IMR-90 (cell line): Measurements from ENCODE around the gene CDON. TPM values are rescaled to one million over a fixed set of nuclear protein-coding genes. Genes with fewer than 3 reads are reported as not detected.

Source experiments
- ATAC-seq: fragments of 200-7000 bp; cut with Tn5 transposase; 2 replicates; pipeline ENCODE4 v1.9.1; 2020; ENCODE audit warnings: low read depth, mild to moderate bottlenecking, moderate library complexity
- BruUV-seq: library from RNA; stranded (reverse); fragments of 400-500 nt; replicated peaks from 2 replicates; lab custom pipeline; 2021; lab: Mats Ljungman, UMichigan
- CTCF ChIA-PET: fragments of 300-600 bp; formaldehyde crosslinking; extraction: SDS; loops from one replicate; lab custom pipeline; 2021; ENCODE audit warnings: antibody characterized with exemption; lab: Yijun Ruan, JAX
- POLR2A ChIA-PET: fragments of 300-600 bp; sonication (Branson Sonifier 250); formaldehyde crosslinking; loops from one replicate; lab custom pipeline; 2022; ENCODE audit warnings: antibody characterized with exemption; ENCODE audit not compliant: unreplicated experiment; lab: Charles Lee
- DNase-seq: peaks from one replicate; pipeline ENCODE4 v3.0.0; 2013
- H2AFZ ChIP-seq: replicated peaks from 2 replicates; pipeline ENCODE3; 2013; ENCODE audit warnings: low read length, mild to moderate bottlenecking; ENCODE audit not compliant: poor library complexity
- H2AK5ac ChIP-seq: 2 replicates; pipeline ENCODE4 v1.6.1; 2013; ENCODE audit warnings: low read depth, low read length, inconsistent platforms
- H2AK9ac ChIP-seq: replicated peaks from 2 replicates; pipeline ENCODE3; 2013; ENCODE audit warnings: mild to moderate bottlenecking, low read depth, low read length, moderate library complexity; ENCODE audit not compliant: poor library complexity
- H2BK120ac ChIP-seq: 2 replicates; pipeline ENCODE4 v1.6.1; 2013; ENCODE audit warnings: low read depth, low read length, inconsistent platforms
- H2BK15ac ChIP-seq: 3 replicates; pipeline ENCODE4 v1.6.1; 2013; ENCODE audit warnings: low read depth, low read length, inconsistent platforms
- H2BK20ac ChIP-seq: 2 replicates; pipeline ENCODE4 v1.6.1; 2013; ENCODE audit warnings: low read depth, mild to moderate bottlenecking, inconsistent platforms, low read length, moderate library complexity
- H2BK5ac ChIP-seq: 2 replicates; pipeline ENCODE4 v1.6.1; 2013; ENCODE audit warnings: mild to moderate bottlenecking, low read depth, low read length, inconsistent platforms; ENCODE audit not compliant: poor library complexity, severe bottlenecking
- H3K14ac ChIP-seq: replicated peaks from 2 replicates; pipeline ENCODE4 v1.6.1; 2013; ENCODE audit warnings: low read depth, low read length, inconsistent platforms
- H3K18ac ChIP-seq: 2 replicates; pipeline ENCODE4 v1.6.1; 2013; ENCODE audit warnings: low read depth, low read length, control low read depth
- H3K23ac ChIP-seq: 2 replicates; pipeline ENCODE4 v1.6.1; 2013; ENCODE audit warnings: low read depth, low read length, inconsistent platforms
- H3K27ac ChIP-seq: 2 replicates; pipeline ENCODE4 v1.5.1; 2013; ENCODE audit warnings: mild to moderate bottlenecking, control low read depth, low read length; ENCODE audit not compliant: insufficient read depth
- H3K27me3 ChIP-seq: 2 replicates; pipeline ENCODE4 v1.6.1; 2013; ENCODE audit warnings: low read length; ENCODE audit not compliant: control insufficient read depth, insufficient read depth
- H3K36me3 ChIP-seq: 2 replicates; pipeline ENCODE4 v1.6.1; 2013; ENCODE audit warnings: low read length, mixed read lengths; ENCODE audit not compliant: control insufficient read depth, insufficient read depth
- H3K4ac ChIP-seq: 2 replicates; pipeline ENCODE4 v1.6.1; 2013; ENCODE audit warnings: low read depth, low read length, inconsistent platforms
- H3K4me1 ChIP-seq: 2 replicates; pipeline ENCODE4 v1.6.1; 2013; ENCODE audit warnings: low read length, mixed read lengths; ENCODE audit not compliant: control insufficient read depth, insufficient read depth
- H3K4me2 ChIP-seq: 2 replicates; pipeline ENCODE4 v1.6.1; 2013; ENCODE audit warnings: low read depth, mild to moderate bottlenecking, control low read depth, low read length, moderate library complexity
- H3K4me3 ChIP-seq: 2 replicates; pipeline ENCODE4 v1.5.1; 2013; ENCODE audit warnings: low read depth, mild to moderate bottlenecking, control low read depth, low read length, moderate library complexity; ENCODE audit not compliant: insufficient read depth
- H3K56ac ChIP-seq: 2 replicates; pipeline ENCODE4 v1.6.1; 2013; ENCODE audit warnings: low read length, inconsistent platforms; ENCODE audit not compliant: insufficient read depth; ENCODE audit errors: extremely low read depth
- H3K79me1 ChIP-seq, 2 experiments: 2 replicates each; pipeline ENCODE4 v1.6.1; 2013; ENCODE audit warnings: low read length in 2 of 2, inconsistent platforms in 1 of 2, low read depth in 1 of 2
- H3K9ac ChIP-seq: 2 replicates; pipeline ENCODE4 v1.6.1; 2013; ENCODE audit warnings: low read depth, low read length, control low read depth
- H3K9me1 ChIP-seq: 2 replicates; pipeline ENCODE4 v1.6.1; 2013; ENCODE audit warnings: low read length, inconsistent platforms; ENCODE audit not compliant: insufficient read depth
- H3K9me3 ChIP-seq: 2 replicates; pipeline ENCODE4 v1.6.1; 2013; ENCODE audit warnings: low read length; ENCODE audit not compliant: control insufficient read depth, insufficient read depth
- H4K20me1 ChIP-seq: 2 replicates; pipeline ENCODE4 v1.6.1; 2013; ENCODE audit warnings: low read length, inconsistent platforms; ENCODE audit not compliant: insufficient read depth
- H4K5ac ChIP-seq: 2 replicates; pipeline ENCODE4 v1.6.1; 2013; ENCODE audit warnings: mild to moderate bottlenecking, low read depth, low read length, control low read depth
- H4K8ac ChIP-seq, 2 experiments: 2 replicates each; pipeline ENCODE4 v1.6.1; 2013; ENCODE audit warnings: low read depth in 2 of 2, low read length in 2 of 2, control low read depth in 1 of 2, inconsistent platforms in 1 of 2
- H4K91ac ChIP-seq: 2 replicates; pipeline ENCODE4 v1.6.1; 2013; ENCODE audit warnings: low read depth, low read length, inconsistent platforms; ENCODE audit not compliant: insufficient read depth
- BHLHE40 ChIP-seq: fragments of 150-350 bp; IDR thresholded peaks from 2 replicates; pipeline ENCODE4 v1.6.1; 2016; ENCODE audit warnings: mild to moderate bottlenecking, low read depth, low read length
- CEBPB ChIP-seq: IDR thresholded peaks from 2 replicates; pipeline ENCODE4 v1.6.1; 2012; ENCODE audit warnings: low read depth, low read length, improper control_type of control experiment
- MAZ ChIP-seq: IDR thresholded peaks from 2 replicates; pipeline ENCODE4 v1.6.1; 2012; ENCODE audit warnings: low read depth, mild to moderate bottlenecking, low read length, improper control_type of control experiment, moderate library complexity, borderline replicate concordance
- MXI1 ChIP-seq: IDR thresholded peaks from 2 replicates; pipeline ENCODE4 v1.6.1; 2012; ENCODE audit warnings: low read depth, mild to moderate bottlenecking, low read length, moderate library complexity, borderline replicate concordance
- RFX5 ChIP-seq: IDR thresholded peaks from 2 replicates; pipeline ENCODE4 v1.8.0; 2012; ENCODE audit warnings: low read depth, mild to moderate bottlenecking, low read length, moderate library complexity
- WGBS, 2 experiments: methylation state at CpG; one replicate each; pipeline versions ENCODE4 v1.1.5 to v1.1.7; 2013; ENCODE audit warnings: missing lambda C conversion rate in 2 of 2; ENCODE audit not compliant: insufficient read length in 1 of 2; ENCODE audit errors: extremely low coverage in 2 of 2; 5-methylcytosine and 5-hydroxymethylcytosine counted together
- dilution Hi-C: fragments of 300-500 bp; cut with HindIII; formaldehyde crosslinking; loops from one replicate; pipeline ENCODE4 v1.14.3; 2018; ENCODE audit warnings: low sequenced_read_pairs; ENCODE audit not compliant: unreplicated experiment
- in situ Hi-C: fragments of 300-500 bp; cut with MboI; formaldehyde crosslinking; loops from 3 replicates; pipeline ENCODE4 v1.14.3; 2019; ENCODE audit warnings: low sequenced_read_pairs, inconsistent platforms, mixed read lengths
- intact Hi-C: fragments of 100-400 bp; cut with micrococcal nuclease; formaldehyde crosslinking; loops from 2 replicates; pipeline ENCODE4 v1.10.0; 2022
- polyA plus RNA-seq, 3 experiments: library from polyadenylated mRNA; depleted of rRNA; stranded (reverse); fragments of >200 nt; gene quantifications; 2 replicates each; pipeline ENCODE4 v1.2.3, GENCODE V29; 2012; ENCODE audit warnings: low replicate concordance in 1 of 3
- total RNA-seq: library from RNA; depleted of rRNA; stranded (reverse); fragments of >200 nt; gene quantifications from 2 replicates; pipeline ENCODE4 v1.2.3, GENCODE V29; 2012
- TF ChIP-seq, protein P1 (sequence below): fragments of 150-350 bp; IDR thresholded peaks from 2 replicates; pipeline ENCODE4 v1.6.1; 2016; ENCODE audit warnings: low read depth, mild to moderate bottlenecking, low read length, moderate library complexity, borderline replicate concordance

Gene CDON
- total and polyA plus RNA-seq, 2 of the 4 experiments (the other 2 are of a cell fraction): 1.2 to 3.8 TPM

DNA sequence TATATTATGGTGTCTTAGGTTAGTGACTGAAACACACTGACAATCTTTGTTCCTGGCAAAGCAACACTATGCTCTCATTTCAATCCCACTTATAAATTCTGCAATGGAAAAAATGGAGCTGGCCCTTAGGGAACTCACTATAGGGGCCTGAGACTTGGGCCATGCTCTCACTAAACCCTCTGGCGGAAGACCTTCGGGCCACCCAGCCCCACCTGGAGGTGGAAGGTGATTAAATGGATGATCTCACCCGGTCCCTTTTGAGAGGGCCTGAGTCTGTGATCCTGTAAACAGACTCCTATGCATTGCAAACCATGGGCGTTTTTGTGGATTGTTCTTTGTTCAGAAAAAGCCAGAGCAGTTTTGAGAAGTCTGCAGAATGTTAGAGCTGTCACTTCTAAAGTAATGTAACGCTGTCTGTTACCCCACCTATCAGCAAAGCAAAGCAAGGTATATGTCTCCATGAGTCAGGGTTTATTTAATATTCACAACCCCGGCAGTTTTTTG, 17.0 kb upstream of the CDON start:
- Histone ChIP-seq H3K56ac (no peak overlapping the region), H3K27me3 (peaks cover 25% of the 10 kb centered on the region), H3K18ac (no peak overlapping the region), H2BK5ac (no peak overlapping the region), H3K9ac (no peak overlapping the region), H2BK120ac (no peak overlapping the region), H2AK9ac (no peak overlapping the region), H3K4me1 (no peaks in the 10 kb centered on the region), H2AK5ac (no peak overlapping the region), H4K20me1 (no peaks in the 10 kb centered on the region), H2BK15ac (no peak overlapping the region), H2BK20ac (no peak overlapping the region), H3K14ac (no peak overlapping the region), H3K79me1 (no peaks in the 10 kb centered on the region), H3K23ac (no peak overlapping the region), H3K9me3 (no peaks in the 10 kb centered on the region), H3K9me1 (no peaks in the 10 kb centered on the region), H4K8ac (no peak overlapping the region), H3K27ac (no peak overlapping the region), H3K4me3 (no peak overlapping the region), H3K4me2 (no peak overlapping the region), H3K36me3 (no peaks in the 10 kb centered on the region), H4K91ac (no peak overlapping the region), H4K5ac (no peak overlapping the region), H3K4ac (no peak overlapping the region), H2AFZ (no peak overlapping the region)
- in situ Hi-C loops (no loop called here), intact Hi-C loops (no loop called here), dilution Hi-C loops (no loop called here)
- ChIA-PET CTCF (no interaction called here), POLR2A (no interaction called here)
- DNase-seq (no peak), ATAC-seq (no peak)
- TF ChIP-seq MXI1 (no peak), BHLHE40 (no peak), MAZ (no peak), RFX5 (no peak), CEBPB (no peak)
- TF ChIP-seq, protein P1, sequence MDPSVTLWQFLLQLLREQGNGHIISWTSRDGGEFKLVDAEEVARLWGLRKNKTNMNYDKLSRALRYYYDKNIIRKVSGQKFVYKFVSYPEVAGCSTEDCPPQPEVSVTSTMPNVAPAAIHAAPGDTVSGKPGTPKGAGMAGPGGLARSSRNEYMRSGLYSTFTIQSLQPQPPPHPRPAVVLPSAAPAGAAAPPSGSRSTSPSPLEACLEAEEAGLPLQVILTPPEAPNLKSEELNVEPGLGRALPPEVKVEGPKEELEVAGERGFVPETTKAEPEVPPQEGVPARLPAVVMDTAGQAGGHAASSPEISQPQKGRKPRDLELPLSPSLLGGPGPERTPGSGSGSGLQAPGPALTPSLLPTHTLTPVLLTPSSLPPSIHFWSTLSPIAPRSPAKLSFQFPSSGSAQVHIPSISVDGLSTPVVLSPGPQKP: no peak
- BruUV-seq: no TSS peak
- WGBS, 2 experiments: no CpG with 5 or more reads among the region's 6 CpGs
